B cell (primary cell): ENCODE data around the gene SLC25A14. TPM values are rescaled to one million over a fixed set of nuclear protein-coding genes. Genes with fewer than 3 reads are reported as not detected.

Source experiments
- ATAC-seq: fragments of 200-7000 bp; cut with Tn5 transposase; one replicate; pipeline ENCODE4 v1.10.0; 2021; ENCODE audit warnings: low read depth, mild to moderate bottlenecking, moderate number of reproducible peaks, moderate library complexity
- CTCF ChIA-PET: fragments of 350-600 bp; sonication (Branson Sonifier 250); formaldehyde crosslinking; loops from one replicate; lab custom pipeline; 2021; ENCODE audit warnings: antibody characterized with exemption, inconsistent platforms; lab: Charles Lee
- POLR2A ChIA-PET: fragments of 350-600 bp; sonication (Branson Sonifier 250); formaldehyde crosslinking; loops from one replicate; lab custom pipeline; 2021; ENCODE audit warnings: antibody characterized with exemption; lab: Charles Lee
- DNase-seq: peaks from one replicate; pipeline ENCODE4 v3.0.0; 2013
- H2AFZ ChIP-seq: 2 replicates; pipeline ENCODE4 v1.6.1; 2012; ENCODE audit warnings: mild to moderate bottlenecking, low read depth, low read length; ENCODE audit not compliant: insufficient read depth, poor library complexity, severe bottlenecking
- H3K27ac ChIP-seq, 2 donors: 1 replicate in 1 of 2; 2 replicates in 1 of 2; pipeline ENCODE4 v1.5.1; 2012 to 2013; ENCODE audit warnings: low read length in 2 of 2, mild to moderate bottlenecking in 2 of 2, moderate library complexity in 1 of 2
- H3K27me3 ChIP-seq, 4 experiments: fragments of 200-600 bp in 1 of 4; sonication (generic) in 1 of 4; replicated peaks in 1 of 4; 1 replicate in 2 of 4; 2 replicates in 2 of 4; pipeline versions ENCODE4 v1.6.1 to v1.7.0; 2013 to 2016; ENCODE audit warnings: low read length in 3 of 4, mild to moderate bottlenecking in 2 of 4, mixed read lengths in 1 of 4, moderate library complexity in 1 of 4; ENCODE audit not compliant: insufficient read depth in 4 of 4, control insufficient read depth in 3 of 4; ENCODE audit errors: control extremely low read depth in 1 of 4
- H3K36me3 ChIP-seq, 2 experiments: replicated peaks in 1 of 2; 1 replicate in 1 of 2; 2 replicates in 1 of 2; pipeline versions ENCODE4 v1.6.1 to v1.7.1; 2013; ENCODE audit warnings: low read length in 1 of 2; ENCODE audit not compliant: insufficient read depth in 2 of 2, control insufficient read depth in 1 of 2; ENCODE audit errors: control extremely low read depth in 1 of 2, extremely low read depth in 1 of 2
- H3K4me1 ChIP-seq, 2 donors: fragments of 200-600 bp in 1 of 2; sonication (generic) in 1 of 2; 1 replicate in 1 of 2; 2 replicates in 1 of 2; pipeline versions ENCODE4 v1.5.1 to v1.6.1; 2013 to 2017; ENCODE audit warnings: low read length in 2 of 2; ENCODE audit not compliant: control insufficient read depth in 2 of 2, insufficient read depth in 2 of 2
- H3K4me2 ChIP-seq: replicated peaks from 2 replicates; pipeline ENCODE3; 2012; ENCODE audit warnings: mild to moderate bottlenecking, low read depth, low read length; ENCODE audit not compliant: poor library complexity, severe bottlenecking
- H3K4me3 ChIP-seq, 5 experiments: fragments of 200-600 bp in 1 of 5; sonication (generic) in 1 of 5; 1 replicate in 3 of 5; 2 replicates in 2 of 5; pipeline versions ENCODE4 v1.5.1 to v1.7.0; 2011 to 2016; ENCODE audit warnings: low read length in 4 of 5, mild to moderate bottlenecking in 4 of 5, low read depth in 2 of 5, control low read depth in 1 of 5, moderate library complexity in 1 of 5; ENCODE audit not compliant: insufficient read depth in 1 of 5; ENCODE audit errors: control extremely low read depth in 1 of 5, extremely low read depth in 1 of 5
- H3K79me2 ChIP-seq: fragments of 200-600 bp; sonication (generic); one replicate; pipeline ENCODE4 v1.6.0; 2016; ENCODE audit warnings: low read length; ENCODE audit not compliant: control insufficient read depth, insufficient read depth
- H3K9ac ChIP-seq: fragments of 200-600 bp; sonication (generic); 2 replicates; pipeline ENCODE4 v1.6.1; 2017; ENCODE audit warnings: mild to moderate bottlenecking, low read length, moderate library complexity
- H3K9me3 ChIP-seq, 3 donors: one replicate each; pipeline versions ENCODE4 v1.6.1 to v1.7.1; 2013; ENCODE audit warnings: low read length in 2 of 3; ENCODE audit not compliant: control insufficient read depth in 2 of 3, insufficient read depth in 1 of 3; ENCODE audit errors: control extremely low read depth in 1 of 3
- H4K20me1 ChIP-seq: 2 replicates; pipeline ENCODE4 v1.6.0; 2012; ENCODE audit warnings: mild to moderate bottlenecking, low read length; ENCODE audit not compliant: insufficient read depth, control insufficient read depth, poor library complexity, severe bottlenecking
- H3K27ac Mint-ChIP-seq: one replicate; pipeline ENCODE4 v1.8.0; 2021; ENCODE audit warnings: mixed read lengths
- H3K27me3 Mint-ChIP-seq: one replicate; pipeline ENCODE4 v1.8.0; 2021; ENCODE audit warnings: mixed read lengths
- H3K4me1 Mint-ChIP-seq: one replicate; pipeline ENCODE4 v1.8.0; 2021; ENCODE audit warnings: mixed read lengths
- H3K4me3 Mint-ChIP-seq: one replicate; pipeline ENCODE4 v1.8.0; 2021; ENCODE audit warnings: mixed read lengths
- H3K9me3 Mint-ChIP-seq: one replicate; pipeline ENCODE4 v1.8.0; 2022; ENCODE audit warnings: mixed read lengths; ENCODE audit not compliant: insufficient read depth
- CTCF ChIP-seq: fragments of 200-600 bp; IDR thresholded peaks from one replicate; pipeline ENCODE4 v1.8.0; 2022; ENCODE audit warnings: antibody characterized with exemption, mild to moderate bottlenecking
- EZH2 ChIP-seq: IDR thresholded peaks from 2 replicates; pipeline ENCODE4 v1.6.1; 2012; ENCODE audit warnings: borderline replicate concordance, low read depth, mild to moderate bottlenecking, moderate library complexity, low read length; ENCODE audit not compliant: insufficient read depth, poor library complexity, severe bottlenecking
- WGBS: methylation state at CpG from one replicate; pipeline ENCODE4 v1.1.5; 2013; ENCODE audit warnings: missing lambda C conversion rate; ENCODE audit not compliant: insufficient coverage; 5-methylcytosine and 5-hydroxymethylcytosine counted together
- intact Hi-C: fragments of 100-400 bp; cut with micrococcal nuclease; formaldehyde crosslinking; loops from one replicate; pipeline ENCODE4 v1.10.0; 2022
- polyA plus RNA-seq: library from polyadenylated mRNA; depleted of rRNA; stranded (reverse); fragments of >200 nt; gene quantifications from 2 replicates; pipeline ENCODE4 v1.2.3, GENCODE V29; 2012
- total RNA-seq, 2 donors: library from RNA; stranded (reverse); fragments of 120-200 nt in 1 of 2; gene quantifications; 1 replicate in 1 of 2; 2 replicates in 1 of 2; pipeline versions ENCODE4 v1.2.3 to v1.2.4, GENCODE V29; 2013 to 2022

The SLC25A14 gene
- total and polyA plus RNA-seq, 2 donors (not counting 1 experiment from before 2014, with no cell fraction given), result 13.1 to 23.7 TPM

- no peak for ATAC-seq
- POLR2A ChIA-PET, result no interaction called here
- no peaks in the 10 kb centered on the region for H3K9me3 ChIP-seq
- no peak overlapping the region for H3K4me3 ChIP-seq
- H3K4me1 ChIP-seq, result no peaks in the 10 kb centered on the region
- H3K27me3 ChIP-seq, result no peaks in the 10 kb centered on the region
- H3K9ac ChIP-seq, result no peak overlapping the region
- no peak for TF ChIP-seq CTCF
- Mint-ChIP-seq H3K27ac (no peak overlapping the region), H3K27me3 (no peaks in the 10 kb centered on the region), H3K4me1 (no peaks in the 10 kb centered on the region), H3K4me3 (no peak overlapping the region), H3K9me3 (no peaks in the 10 kb centered on the region)
- WGBS, result no CpG with 5 or more reads among the region's 7 CpGs
- no peaks in the 10 kb centered on the region for H3K79me2 ChIP-seq
- intact Hi-C loops, result no loop called here
- H4K20me1 ChIP-seq, result no peaks in the 10 kb centered on the region
- H3K36me3 ChIP-seq, result peaks cover 0 to 14% of the 10 kb centered on the region in 2 experiments
- no peak overlapping the region for H3K4me2 ChIP-seq
- CTCF ChIA-PET, result no interaction called here
- DNase-seq, result no peak
- no peak overlapping the region for H2AFZ ChIP-seq
- no peak overlapping the region for H3K27ac ChIP-seq
These were observed 75.5 kb downstream of the SLC25A14 start for GRCh38 chrX:130415201-130415600.

- no peak for TF ChIP-seq EZH2
- no peak for TF ChIP-seq CTCF
These were observed 77.1 kb downstream of the SLC25A14 start for GRCh38 chrX:130416785-130417184.

More at GRCh38 chrX:130416785-130417184, 77.1 kb downstream of the SLC25A14 start:
- H3K9me3 ChIP-seq, result no peaks in the 10 kb centered on the region
- peaks cover 0 to 3% of the 10 kb centered on the region in 2 experiments for H3K36me3 ChIP-seq
- no peak overlapping the region for H2AFZ ChIP-seq
- CTCF ChIA-PET, result no interaction called here
- Mint-ChIP-seq H3K4me1 (no peaks in the 10 kb centered on the region), H3K27ac (no peak overlapping the region), H3K27me3 (no peaks in the 10 kb centered on the region), H3K4me3 (no peak overlapping the region), H3K9me3 (no peaks in the 10 kb centered on the region)
- DNase-seq (no peak), ATAC-seq (no peak)
- no peaks in the 10 kb centered on the region for H4K20me1 ChIP-seq
- intact Hi-C loops, result no loop called here
- POLR2A ChIA-PET, result no interaction called here
- no peak overlapping the region for H3K9ac ChIP-seq
- H3K4me3 ChIP-seq, result no peak overlapping the region
- WGBS, result 92% methylated on average over 3 of the region's 4 CpGs
- no peak overlapping the region for H3K4me2 ChIP-seq
- no peak overlapping the region for H3K27ac ChIP-seq
- no peaks in the 10 kb centered on the region for H3K4me1 ChIP-seq
- no peaks in the 10 kb centered on the region for H3K27me3 ChIP-seq
- no peaks in the 10 kb centered on the region for H3K79me2 ChIP-seq
